Kidney epithelial cell (primary cell): ENCODE data around the gene SUN1. TPM values are rescaled to one million over a fixed set of nuclear protein-coding genes. Genes with fewer than 3 reads are reported as not detected.
"Not testable (repeated sequence)": the region's sequence is repeated elsewhere in the genome, so short reads cannot be mapped to it uniquely, and the experiment has no call there.

Source experiments
- DNase-seq: peaks from one replicate; pipeline ENCODE4 v3.0.0-alpha.2; 2010; ENCODE audit warnings: low read depth
- H3K27me3 ChIP-seq: 2 replicates; pipeline ENCODE4 v1.6.0; 2011; ENCODE audit warnings: low read length; ENCODE audit not compliant: control insufficient read depth, insufficient read depth
- H3K36me3 ChIP-seq: 2 replicates; pipeline ENCODE4 v1.5.1; 2011; ENCODE audit warnings: low read length; ENCODE audit not compliant: control insufficient read depth, insufficient read depth
- H3K4me3 ChIP-seq: 2 replicates; pipeline ENCODE4 v1.5.1; 2011; ENCODE audit warnings: low read depth, mild to moderate bottlenecking, control low read depth, low read length
- CTCF ChIP-seq: IDR thresholded peaks from 2 replicates; pipeline ENCODE4 v1.5.1; 2011; ENCODE audit warnings: mild to moderate bottlenecking, moderate library complexity, low read length, control low read depth, inconsistent platforms; ENCODE audit not compliant: insufficient read depth, poor library complexity, severe bottlenecking
- total RNA-seq: library from RNA; depleted of rRNA; stranded (reverse); fragments of >200 nt; gene quantifications from 2 replicates; pipeline ENCODE4 v1.2.3, GENCODE V29; 2015

SUN1 gene
- total RNA-seq, 1 donor from 2014 or later: 192 TPM

- peak; percentile 72 for TF ChIP-seq CTCF
- not testable (repeated sequence) for DNase-seq, H3K4me3 ChIP-seq, H3K36me3 ChIP-seq
- peaks cover 29% of the 10 kb centered on the region for H3K27me3 ChIP-seq
These were observed 76.5 kb downstream of the SUN1 start for GRCh38 chr7:908591-909357.

GRCh38 chr7:909358-910329, 77.4 kb downstream of the SUN1 start:
- TF ChIP-seq CTCF: no peak
- no peak for DNase-seq
- H3K4me3 ChIP-seq: no peak overlapping the region
- no peaks in the 10 kb centered on the region for H3K36me3 ChIP-seq
- peaks cover 22% of the 10 kb centered on the region for H3K27me3 ChIP-seq

GRCh38 chr7:910441-910861, 78.2 kb downstream of the SUN1 start:
- Histone ChIP-seq H3K27me3 (peaks cover 19% of the 10 kb centered on the region), H3K4me3 (no peak overlapping the region), H3K36me3 (no peaks in the 10 kb centered on the region)
- no peak for TF ChIP-seq CTCF
- no peak for DNase-seq

DNA sequence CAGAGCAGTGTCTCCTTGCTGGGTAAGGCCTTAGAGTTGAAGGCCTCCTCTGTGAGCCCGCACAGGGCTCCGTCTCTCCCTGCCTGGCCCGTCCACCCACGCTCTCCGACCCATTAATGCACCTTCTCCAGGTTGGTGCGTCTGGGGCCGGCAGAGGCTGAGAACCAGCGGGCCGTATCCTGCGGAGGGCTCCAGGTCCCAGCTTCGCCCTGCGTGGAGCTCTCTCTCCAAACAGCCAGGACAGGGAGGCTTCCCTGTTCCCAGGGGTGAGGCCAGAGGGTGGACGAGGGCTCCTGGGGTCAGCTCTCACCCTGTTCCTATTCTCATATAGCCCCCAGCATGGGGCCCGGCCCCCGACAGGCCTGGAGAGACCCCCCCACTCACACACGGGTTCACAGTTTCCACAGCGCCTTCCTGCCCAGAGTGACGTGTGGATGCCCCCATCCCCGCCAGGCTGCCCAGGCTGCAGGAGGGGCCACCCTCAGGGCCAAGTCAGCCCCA, 78.7 kb downstream of the SUN1 start:
- no peak for TF ChIP-seq CTCF
- peaks cover 19% of the 10 kb centered on the region for H3K27me3 ChIP-seq
- no peak overlapping the region for H3K4me3 ChIP-seq
- no peak for DNase-seq
- H3K36me3 ChIP-seq: no peaks in the 10 kb centered on the region

GRCh38 chr7:911791-912480, 79.7 kb downstream of the SUN1 start:
- peaks cover 22% of the 10 kb centered on the region for H3K27me3 ChIP-seq
- no peaks in the 10 kb centered on the region for H3K36me3 ChIP-seq
- no peak for TF ChIP-seq CTCF
- H3K4me3 ChIP-seq: no peak overlapping the region
- DNase-seq: no peak
